Measurements from ENCODE around the gene P2RY6. TPM values are rescaled to one million over a fixed set of nuclear protein-coding genes. Genes with fewer than 3 reads are reported as not detected.

P2RY6 gene
- polyA plus RNA-seq, 4 donors = 0.69 to 2.0 (median 1.1) TPM

DNA sequence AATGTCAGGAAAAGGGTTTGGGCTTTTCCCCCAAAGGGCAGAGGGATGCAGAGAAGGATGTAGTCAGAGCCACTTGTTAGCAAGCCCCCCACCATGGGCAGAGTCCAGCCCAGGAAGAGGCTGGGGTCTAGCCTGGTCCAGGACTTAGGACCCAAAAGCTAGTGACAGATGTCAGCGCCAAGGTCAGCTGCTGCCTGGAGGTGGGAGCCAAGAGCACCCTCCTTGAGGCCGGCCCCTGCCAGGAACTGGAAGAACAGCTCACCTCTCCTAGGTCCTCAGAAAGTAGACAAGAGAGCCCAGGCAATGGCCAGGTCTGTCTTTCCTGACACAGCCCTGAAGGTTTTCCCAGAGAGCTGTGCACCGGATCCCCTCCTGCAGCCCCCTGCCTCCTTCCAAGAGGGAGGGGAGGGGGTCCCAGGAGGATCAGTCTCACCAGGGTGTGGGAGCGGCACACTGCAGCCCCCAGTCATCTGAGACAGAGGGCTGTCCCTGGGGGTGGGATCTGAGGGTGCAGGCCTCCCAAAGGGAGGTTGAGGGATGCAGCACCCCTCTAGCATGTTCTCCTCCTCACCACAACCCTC lies 21.3 kb downstream of the P2RY6 start:
- no peak for DNase-seq (ENCODE audit: low read depth in 4 of 4, low spot score in 2 of 4)

DNA sequence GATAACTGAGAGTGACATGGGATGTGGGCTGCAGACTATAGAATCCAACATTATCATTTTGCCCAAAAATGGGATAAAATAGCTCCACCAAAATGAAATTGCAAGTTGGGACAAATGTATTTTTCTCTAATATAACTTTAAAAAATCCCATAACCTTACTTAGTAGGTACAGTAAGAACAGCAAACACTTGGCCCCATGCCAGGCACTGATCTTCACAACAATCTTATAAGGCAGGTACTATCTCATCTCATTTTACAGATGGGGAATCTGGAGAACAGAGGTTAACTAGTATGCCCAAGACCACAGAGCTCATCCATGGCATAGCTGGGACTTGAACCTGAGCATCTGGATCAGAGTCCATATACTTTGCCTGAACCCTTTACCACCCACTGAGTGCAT lies 22.5 kb downstream of the P2RY6 start:
- DNase-seq (ENCODE audit: low read depth in 4 of 4, low spot score in 2 of 4) = no peak

DNA sequence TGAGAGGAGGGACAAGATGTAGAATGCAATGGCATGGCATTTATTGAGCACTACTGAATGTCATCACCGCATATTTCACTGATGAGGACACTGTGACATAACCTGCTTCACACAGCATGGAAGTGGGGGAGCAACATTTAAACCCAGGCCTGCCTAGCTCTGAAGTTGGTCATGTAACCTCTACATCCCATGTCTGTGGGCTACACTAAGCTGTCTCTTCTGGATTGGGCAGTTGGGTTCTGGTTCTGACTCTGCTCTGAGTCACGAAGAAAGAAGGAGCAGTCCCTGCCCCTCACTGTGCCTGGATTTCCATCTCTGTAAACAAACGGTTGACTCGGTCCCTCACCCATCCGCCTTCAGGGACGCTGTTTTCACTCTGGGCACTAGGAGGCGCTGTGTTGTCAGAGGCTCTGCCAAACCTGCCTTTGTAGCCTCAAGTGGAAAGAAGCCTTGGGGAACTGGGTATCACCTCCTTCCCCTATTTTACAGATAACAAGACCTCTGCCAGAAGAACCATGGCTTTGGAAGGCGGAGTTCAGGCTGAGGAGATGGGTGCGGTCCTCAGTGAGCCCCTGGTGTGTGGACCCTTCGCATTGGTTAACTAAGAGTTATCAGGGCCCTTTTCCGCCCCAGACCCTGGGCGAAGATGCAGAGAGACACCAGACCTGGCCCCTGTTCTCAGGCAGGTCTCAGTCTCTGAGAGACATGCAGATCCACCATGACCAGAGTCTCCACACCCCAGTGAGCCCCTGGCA lies 23.3 kb downstream of the P2RY6 start:
- DNase-seq (ENCODE audit: low read depth in 4 of 4, low spot score in 2 of 4) = peak in 2 of 4 donors; percentile 51 to 68

DNA sequence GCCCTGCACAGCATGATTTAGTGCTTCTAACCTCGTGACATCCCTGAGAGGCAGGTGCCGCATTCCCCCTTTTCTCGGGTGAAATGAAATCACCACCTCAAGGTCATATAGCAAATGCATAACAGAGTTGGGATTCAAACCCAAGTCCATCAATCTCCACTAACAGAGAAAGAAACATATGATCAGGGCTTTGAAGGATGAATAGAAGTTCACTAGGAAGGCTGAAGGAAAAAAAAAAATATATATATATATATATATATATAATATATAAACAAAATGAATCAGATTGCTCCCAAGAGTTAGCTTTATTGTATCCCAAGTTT lies 23.8 kb downstream of the P2RY6 start:
- DNase-seq (ENCODE audit: low read depth in 4 of 4, low spot score in 2 of 4) = no peak

DNA sequence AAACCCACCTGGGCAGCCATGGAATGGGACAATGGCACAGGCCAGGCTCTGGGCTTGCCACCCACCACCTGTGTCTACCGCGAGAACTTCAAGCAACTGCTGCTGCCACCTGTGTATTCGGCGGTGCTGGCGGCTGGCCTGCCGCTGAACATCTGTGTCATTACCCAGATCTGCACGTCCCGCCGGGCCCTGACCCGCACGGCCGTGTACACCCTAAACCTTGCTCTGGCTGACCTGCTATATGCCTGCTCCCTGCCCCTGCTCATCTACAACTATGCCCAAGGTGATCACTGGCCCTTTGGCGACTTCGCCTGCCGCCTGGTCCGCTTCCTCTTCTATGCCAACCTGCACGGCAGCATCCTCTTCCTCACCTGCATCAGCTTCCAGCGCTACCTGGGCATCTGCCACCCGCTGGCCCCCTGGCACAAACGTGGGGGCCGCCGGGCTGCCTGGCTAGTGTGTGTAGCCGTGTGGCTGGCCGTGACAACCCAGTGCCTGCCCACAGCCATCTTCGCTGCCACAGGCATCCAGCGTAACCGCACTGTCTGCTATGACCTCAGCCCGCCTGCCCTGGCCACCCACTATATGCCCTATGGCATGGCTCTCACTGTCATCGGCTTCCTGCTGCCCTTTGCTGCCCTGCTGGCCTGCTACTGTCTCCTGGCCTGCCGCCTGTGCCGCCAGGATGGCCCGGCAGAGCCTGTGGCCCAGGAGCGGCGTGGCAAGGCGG lies 24.5 kb downstream of the P2RY6 start:
- DNase-seq (ENCODE audit: low read depth in 4 of 4, low spot score in 2 of 4) = no peak

DNA sequence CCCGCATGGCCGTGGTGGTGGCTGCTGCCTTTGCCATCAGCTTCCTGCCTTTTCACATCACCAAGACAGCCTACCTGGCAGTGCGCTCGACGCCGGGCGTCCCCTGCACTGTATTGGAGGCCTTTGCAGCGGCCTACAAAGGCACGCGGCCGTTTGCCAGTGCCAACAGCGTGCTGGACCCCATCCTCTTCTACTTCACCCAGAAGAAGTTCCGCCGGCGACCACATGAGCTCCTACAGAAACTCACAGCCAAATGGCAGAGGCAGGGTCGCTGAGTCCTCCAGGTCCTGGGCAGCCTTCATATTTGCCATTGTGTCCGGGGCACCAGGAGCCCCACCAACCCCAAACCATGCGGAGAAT lies 25.1 kb downstream of the P2RY6 start:
- DNase-seq (ENCODE audit: low read depth in 4 of 4, low spot score in 2 of 4) = no peak

DNA sequence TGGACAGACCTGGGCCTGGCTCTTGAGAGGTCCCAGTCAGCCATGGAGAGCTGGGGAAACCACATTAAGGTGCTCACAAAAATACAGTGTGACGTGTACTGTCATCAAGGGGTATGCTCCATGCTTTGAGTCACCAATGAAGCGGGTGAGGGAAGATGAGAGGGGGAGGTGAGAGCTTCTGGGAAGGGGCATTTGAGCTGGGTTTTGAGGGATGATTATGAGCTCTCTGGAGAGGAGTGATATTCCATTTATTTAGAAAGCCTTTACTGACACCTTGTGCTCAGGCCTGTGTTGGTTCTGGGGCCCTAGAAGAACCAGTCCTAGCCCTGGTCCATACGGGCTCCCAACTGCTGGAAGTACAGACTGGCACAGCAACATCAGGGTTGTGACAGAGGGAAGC lies 25.6 kb downstream of the P2RY6 start:
- DNase-seq (ENCODE audit: low read depth in 4 of 4, low spot score in 2 of 4) = no peak

DNA sequence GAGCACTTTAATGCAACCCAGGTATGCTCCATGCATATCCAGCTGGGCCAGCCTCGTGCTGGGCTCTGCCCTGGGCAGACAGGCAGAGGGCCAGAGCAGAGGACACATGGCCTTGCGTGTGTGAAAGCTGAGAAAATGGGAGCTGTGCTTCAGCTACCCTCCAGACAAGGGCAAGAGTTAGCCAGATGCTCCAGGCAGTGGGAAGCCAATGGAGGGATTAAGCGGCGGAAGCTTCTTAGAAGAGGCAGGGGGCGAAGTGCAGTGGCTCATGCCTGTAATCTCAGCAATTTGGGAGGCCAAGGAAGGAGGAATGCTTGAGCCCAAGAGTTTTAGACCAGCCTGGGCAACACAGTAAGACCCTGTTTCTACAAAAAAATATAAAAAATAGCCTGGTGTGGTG lies 26.1 kb downstream of the P2RY6 start:
- no peak for DNase-seq (ENCODE audit: low read depth in 4 of 4, low spot score in 2 of 4)

DNA sequence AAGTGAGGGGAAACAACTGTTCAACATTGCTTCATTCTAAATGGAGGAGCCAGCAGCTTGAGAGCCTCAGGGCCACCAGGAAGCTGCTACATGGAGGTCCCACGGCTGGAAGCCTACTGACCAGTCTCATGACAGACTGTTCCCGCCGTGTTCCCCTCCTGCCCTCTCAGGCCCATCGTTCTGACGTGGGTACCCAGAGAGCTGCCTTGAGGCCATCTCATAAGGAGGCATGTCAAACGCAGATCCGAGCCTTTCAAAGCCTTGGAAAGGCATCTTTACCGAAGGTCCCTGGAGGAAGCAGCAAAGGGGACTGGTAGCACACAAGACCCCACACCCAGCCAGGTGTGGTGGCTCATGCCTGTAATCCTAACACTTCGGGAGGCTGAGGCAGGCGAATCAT lies 27.6 kb downstream of the P2RY6 start:
- no peak for DNase-seq (ENCODE audit: low read depth in 4 of 4, low spot score in 2 of 4)

DNA sequence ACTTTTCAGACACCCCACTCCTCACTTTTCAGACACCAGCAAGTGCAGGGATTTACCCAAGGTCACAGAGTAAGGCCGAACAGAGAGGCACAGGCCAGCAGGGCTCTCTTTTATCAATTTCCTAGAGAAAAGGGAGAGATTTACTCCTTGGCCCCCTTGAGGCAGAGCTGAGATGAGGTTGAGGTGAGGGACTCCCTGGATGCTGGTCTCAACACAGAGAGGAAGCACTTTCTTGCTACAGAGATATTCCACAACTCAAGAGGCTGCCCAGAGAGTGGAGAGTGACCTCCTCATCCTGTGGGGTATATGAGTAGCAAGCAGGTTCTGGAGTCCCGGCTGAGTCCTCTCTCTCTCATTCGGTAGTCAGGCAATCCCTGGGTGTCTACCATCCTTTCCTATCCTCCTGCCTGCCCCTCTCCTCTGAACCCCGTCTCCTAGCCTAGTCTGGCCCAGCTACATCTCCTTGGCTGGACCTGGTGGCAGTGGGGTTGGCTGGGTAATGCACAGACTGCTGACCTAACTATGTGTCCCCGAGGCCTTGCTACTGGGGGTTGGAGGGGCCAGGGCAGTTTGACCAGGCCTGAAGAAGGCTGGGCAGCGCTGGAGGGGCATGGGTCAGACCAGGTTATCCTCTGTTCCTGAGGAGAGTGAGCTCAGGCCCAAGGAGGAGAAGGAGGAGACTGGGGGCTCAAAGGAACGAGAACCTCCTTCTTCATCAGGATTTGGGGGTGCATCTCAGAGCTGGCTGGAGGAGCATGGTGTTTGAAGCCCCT lies 34.1 kb downstream of the P2RY6 start:
- DNase-seq (ENCODE audit: low read depth in 4 of 4, low spot score in 2 of 4) = no peak

DNA sequence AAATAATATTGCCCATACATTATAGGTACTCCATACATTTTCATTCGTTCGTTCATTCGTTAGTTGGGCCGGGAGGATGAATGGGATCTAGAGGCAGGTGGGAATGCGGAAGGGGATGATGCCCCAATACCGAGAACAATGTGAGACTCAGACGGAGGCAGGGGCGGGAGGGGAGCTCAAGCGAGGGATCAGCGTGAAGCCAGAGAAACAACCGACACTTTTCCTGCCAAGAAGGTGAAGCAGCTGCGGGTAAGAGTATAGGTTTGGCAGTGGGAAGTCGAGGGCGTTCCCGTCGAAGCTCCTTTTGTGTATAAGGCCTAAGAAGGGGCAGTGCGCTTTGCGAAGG lies 34.8 kb downstream of the P2RY6 start:
- no peak for DNase-seq (ENCODE audit: low read depth in 4 of 4, low spot score in 2 of 4)

DNA sequence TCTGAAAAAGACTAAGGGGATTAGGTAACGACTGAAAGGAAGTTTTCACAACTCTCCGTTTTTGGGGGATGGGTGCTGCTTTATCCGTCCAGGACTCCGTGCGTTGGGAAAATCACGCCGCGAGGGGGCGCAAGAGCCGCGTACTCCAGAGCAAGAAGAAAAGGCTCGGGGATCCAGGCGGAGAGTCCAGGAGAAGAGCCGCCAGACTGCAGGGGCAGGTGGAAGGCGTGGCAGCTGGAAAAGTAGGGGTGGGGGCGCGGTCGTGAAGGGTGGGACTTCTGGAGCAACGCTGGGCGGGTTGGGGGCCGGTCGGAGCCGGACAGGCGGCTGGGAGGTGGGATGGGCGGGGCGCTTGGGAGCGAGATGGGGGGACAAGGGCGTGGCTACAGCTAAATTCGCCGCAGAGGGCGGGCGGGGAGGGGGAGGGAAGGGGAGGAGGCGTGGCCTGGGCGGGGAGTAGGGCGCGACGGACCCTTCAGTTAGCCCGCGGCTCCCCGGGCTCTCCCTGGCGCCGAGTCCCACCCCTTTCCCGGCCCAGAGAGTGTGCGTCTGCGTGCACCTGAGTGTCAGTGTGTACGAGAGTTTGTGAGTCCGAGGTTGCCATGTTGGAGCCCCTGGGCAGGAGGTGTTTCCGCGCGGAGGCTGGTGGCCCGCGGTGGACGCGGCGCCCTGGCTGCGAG lies 35.3 kb downstream of the P2RY6 start:
- peak in 3 of 4 donors; percentile 90 to 97 (median 95) for DNase-seq (ENCODE audit: low read depth in 4 of 4, low spot score in 2 of 4)

DNA sequence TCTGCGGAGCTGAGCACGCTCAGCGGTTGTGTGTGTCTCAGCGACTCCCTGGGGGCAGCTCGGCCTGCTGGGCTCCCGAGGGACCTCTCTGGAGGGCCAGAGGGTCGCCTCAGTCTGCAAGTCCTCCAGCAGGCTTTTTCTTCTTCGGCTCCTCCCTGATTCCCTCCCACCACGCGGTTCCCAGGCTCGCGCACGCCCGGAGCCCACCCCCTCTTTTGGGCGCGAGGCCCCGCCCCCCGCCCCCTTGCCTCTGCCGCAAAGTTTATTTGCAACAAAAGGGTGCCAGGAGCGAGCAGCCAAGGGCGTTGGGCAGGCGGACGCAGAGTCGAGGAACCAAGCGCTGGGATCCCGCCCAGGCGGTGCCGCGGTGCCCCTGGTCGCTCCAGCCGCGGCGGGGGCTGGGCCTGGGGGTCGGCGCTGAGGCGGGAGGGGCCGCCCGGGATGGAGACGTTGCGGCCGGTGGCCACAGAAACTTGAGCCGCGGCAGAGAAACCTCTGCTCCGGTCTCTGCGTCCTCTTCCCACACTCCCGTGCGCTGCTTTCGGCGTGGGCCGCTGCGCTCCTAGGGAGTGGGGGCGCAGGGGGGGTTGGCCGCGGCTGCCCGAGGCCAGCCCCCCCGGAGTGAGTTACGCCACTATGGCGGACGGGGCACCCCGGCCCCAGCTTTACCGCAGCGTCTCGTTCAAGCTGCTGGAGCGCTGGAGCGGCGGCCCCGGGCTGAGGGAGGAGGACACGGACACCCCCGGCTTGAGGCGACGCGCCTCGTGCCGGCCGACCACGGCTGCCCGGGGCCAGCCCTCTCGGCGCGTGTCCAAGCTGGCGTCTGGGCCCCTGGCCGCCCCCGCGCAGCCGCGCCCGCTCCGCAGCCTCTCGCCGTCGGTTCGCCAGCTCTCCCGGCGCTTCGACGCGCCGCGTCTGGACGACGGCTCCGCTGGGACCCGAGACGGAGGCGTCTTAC lies 36.1 kb downstream of the P2RY6 start, which contains the start of gene ARHGEF17:
ARHGEF17 (plus strand) TSS at position 274 of the 958 bp plus-strand sequence; CDS start at position 637, 363 bp downstream.
- peak in 2 of 4 donors; percentile 83 to 87 for DNase-seq (ENCODE audit: low read depth in 4 of 4, low spot score in 2 of 4)

DNA sequence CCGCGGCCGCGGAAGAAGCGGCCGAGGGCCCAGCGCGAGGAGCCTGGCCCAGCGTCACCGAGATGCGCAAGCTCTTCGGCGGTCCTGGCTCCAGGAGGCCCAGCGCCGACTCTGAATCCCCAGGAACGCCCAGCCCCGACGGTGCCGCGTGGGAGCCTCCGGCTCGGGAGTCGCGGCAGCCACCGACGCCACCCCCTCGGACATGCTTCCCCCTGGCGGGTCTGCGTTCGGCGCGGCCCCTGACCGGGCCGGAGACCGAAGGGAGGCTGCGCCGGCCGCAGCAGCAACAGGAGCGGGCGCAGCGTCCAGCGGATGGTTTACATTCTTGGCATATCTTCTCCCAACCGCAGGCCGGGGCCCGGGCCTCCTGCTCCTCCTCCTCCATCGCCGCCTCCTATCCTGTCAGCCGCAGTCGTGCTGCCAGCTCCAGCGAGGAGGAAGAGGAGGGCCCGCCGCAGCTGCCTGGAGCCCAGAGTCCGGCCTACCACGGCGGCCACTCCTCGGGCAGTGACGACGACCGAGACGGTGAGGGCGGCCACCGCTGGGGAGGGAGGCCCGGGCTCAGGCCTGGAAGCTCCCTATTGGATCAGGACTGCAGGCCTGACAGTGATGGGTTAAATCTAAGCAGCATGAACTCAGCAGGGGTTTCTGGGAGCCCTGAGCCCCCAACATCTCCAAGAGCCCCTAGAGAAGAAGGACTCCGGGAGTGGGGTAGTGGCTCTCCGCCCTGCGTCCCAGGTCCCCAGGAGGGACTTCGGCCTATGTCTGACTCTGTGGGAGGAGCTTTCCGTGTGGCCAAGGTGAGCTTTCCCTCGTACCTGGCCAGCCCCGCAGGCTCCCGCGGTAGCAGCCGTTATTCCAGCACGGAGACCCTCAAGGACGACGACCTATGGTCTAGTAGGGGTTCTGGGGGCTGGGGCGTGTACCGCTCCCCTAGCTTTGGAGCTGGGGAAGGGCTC lies 37.1 kb downstream of the P2RY6 start:
- DNase-seq (ENCODE audit: low read depth in 4 of 4, low spot score in 2 of 4) = peak in 1 of 4 donors; percentile 64

DNA sequence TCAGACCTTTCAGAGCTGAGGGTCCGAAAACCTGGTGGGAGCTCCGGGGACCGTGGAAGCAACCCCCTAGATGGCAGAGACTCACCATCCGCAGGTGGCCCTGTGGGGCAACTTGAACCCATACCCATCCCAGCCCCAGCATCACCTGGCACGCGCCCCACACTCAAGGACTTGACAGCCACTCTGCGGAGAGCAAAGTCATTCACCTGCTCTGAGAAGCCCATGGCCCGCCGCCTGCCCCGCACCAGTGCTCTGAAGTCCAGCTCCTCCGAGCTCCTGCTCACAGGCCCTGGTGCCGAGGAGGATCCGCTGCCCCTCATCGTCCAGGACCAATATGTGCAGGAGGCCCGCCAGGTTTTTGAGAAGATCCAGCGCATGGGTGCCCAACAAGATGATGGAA lies 37.9 kb downstream of the P2RY6 start:
- DNase-seq (ENCODE audit: low read depth in 4 of 4, low spot score in 2 of 4) = no peak

DNA sequence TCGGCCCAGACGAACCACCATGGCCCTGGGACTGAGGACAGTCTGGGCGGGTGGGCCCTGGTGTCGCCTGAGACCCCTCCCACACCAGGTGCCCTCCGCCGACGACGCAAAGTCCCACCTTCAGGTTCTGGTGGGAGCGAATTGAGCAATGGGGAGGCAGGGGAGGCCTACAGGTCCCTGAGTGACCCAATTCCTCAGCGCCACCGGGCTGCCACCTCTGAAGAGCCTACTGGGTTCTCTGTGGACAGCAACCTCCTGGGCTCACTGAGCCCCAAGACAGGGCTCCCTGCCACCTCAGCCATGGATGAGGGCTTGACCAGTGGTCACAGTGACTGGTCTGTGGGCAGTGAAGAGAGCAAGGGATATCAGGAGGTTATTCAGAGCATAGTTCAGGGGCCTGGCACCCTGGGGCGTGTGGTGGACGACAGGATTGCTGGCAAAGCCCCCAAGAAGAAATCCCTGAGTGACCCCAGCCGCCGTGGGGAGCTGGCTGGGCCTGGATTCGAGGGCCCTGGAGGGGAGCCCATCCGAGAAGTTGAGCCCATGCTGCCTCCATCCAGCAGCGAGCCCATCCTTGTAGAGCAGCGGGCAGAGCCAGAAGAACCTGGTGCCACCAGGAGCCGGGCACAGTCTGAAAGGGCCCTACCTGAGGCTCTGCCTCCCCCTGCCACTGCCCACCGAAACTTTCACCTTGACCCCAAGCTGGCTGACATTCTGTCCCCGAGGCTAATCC lies 38.7 kb downstream of the P2RY6 start:
- no peak for DNase-seq (ENCODE audit: low read depth in 4 of 4, low spot score in 2 of 4)

DNA sequence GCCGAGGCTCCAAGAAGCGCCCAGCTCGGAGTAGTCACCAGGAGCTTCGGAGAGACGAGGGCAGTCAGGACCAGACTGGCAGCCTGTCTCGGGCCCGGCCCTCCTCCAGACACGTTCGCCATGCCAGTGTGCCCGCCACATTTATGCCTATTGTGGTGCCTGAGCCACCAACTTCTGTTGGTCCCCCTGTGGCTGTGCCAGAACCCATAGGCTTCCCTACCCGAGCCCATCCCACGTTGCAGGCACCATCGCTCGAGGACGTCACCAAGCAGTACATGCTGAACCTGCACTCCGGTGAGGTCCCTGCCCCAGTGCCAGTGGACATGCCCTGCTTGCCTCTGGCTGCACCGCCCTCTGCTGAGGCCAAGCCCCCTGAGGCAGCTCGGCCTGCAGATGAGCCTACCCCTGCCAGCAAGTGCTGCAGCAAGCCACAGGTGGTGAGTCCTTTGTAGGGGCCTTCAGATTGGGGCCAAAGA lies 39.3 kb downstream of the P2RY6 start:
- DNase-seq (ENCODE audit: low read depth in 4 of 4, low spot score in 2 of 4) = no peak

DNA sequence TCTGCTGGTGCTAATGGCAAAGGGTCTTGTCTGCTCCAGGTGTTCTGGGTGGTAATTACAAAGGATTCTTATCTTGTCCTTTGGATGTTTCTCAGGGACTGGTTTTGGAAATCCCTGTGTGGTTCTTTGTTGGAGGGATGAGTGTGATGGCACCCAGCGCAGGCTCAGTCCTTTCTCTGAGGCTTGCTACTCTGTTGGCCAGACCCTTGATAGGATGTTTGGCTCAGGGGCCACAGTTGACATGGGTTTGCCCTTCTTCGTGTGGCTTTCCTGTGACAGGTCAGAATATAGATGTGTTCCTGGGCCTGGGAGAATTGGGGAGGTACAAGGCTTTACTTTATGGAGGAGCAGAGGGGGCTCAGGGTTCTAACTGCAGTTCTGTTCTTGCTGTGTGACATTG lies 39.9 kb downstream of the P2RY6 start:
- no peak for DNase-seq (ENCODE audit: low read depth in 4 of 4, low spot score in 2 of 4)
